GM19468 (cell line): ENCODE measurements around the gene TCF7L1.

Experiments used
- ATAC-seq: cut with Tn5 transposase; IDR thresholded peaks from one replicate; pipeline ENCODE4 v1.9.1; 2021; ENCODE audit warnings: mild to moderate bottlenecking, moderate library complexity, moderate number of reproducible peaks; ENCODE audit not compliant: unreplicated experiment; ENCODE audit errors: extremely low read depth

TCF7L1 gene

GRCh38 chr2:85244828-85245227 lies 111.6 kb downstream of the TCF7L1 start:
- ATAC-seq = no peak

- ATAC-seq = no peak
Observed at GRCh38 chr2:85245891-85246290, 112.7 kb downstream of the TCF7L1 start.

- ATAC-seq = no peak
Observed at GRCh38 chr2:85246348-85246747, 113.2 kb downstream of the TCF7L1 start.

- ATAC-seq = no peak
Observed at GRCh38 chr2:85247610-85248009, 114.4 kb downstream of the TCF7L1 start.

- no peak for ATAC-seq
Observed at GRCh38 chr2:85248773-85249509, 115.7 kb downstream of the TCF7L1 start.

GRCh38 chr2:85250045-85250444 lies 116.9 kb downstream of the TCF7L1 start:
- ATAC-seq = no peak

- no peak for ATAC-seq
Observed at GRCh38 chr2:85251070-85251616, 118.0 kb downstream of the TCF7L1 start.

- no peak for ATAC-seq
Observed at GRCh38 chr2:85253890-85254289, 120.7 kb downstream of the TCF7L1 start.

GRCh38 chr2:85254540-85255300 lies 121.5 kb downstream of the TCF7L1 start:
- no peak for ATAC-seq

DNA sequence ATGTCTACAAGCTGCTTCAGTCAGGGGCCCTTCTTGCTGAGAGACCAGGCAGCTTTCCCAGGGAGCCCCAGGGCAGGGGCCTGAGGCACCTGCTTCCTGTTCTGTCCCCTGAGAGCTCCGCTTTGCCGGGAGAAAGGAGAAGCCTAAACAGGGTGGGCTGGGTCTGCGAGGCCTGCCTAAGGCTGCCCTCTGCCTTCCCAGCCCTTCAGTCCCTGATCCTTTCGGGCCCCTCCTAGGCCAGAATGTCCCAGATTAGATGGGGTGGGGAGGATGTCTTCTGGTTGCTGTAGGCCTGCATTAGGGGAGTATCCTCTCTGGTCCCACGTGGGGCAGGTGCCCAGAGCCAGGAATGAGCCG lies 122.2 kb downstream of the TCF7L1 start:
- ATAC-seq = no peak

DNA sequence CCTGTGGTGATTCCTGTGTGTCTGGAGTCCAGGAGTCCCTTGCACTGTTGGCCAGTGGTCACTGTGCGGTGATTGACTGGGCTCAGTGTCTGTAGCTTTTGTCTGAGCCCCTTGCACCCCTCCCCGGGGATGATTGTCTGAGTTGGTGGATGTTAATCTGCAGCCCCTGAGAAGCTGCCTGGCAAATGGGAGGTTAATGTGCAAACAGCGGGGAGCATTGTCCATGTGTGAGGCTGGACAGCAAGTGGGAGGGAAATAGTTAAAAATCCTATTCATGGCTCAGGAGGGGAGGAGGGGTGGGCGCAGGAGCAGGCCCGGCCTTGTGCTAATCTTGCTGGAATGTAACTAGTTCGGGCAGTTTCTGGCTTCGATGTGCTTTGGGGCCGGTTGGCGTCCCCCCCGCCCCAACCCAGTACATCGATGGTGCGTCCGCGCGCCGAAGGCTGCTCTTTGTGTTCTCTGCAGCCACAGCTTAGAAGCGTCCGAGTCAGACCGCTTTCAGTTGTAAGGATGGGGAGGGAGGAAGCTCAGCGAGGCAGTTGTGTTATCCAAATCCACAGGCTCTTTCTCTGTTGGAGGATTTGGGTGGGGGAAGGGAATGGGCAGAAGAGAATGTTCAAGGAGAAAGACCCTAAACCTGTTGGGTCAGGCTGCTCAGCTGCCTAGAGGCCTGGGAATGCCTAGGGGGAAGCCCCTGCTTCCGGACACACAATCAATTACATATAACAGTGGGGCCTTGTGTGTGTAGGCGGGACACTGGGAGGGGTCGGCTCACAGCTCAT lies 122.8 kb downstream of the TCF7L1 start:
- ATAC-seq = no peak

- ATAC-seq = no peak
Observed at GRCh38 chr2:85257359-85257969, 124.3 kb downstream of the TCF7L1 start.

GRCh38 chr2:85257970-85258605 lies 124.9 kb downstream of the TCF7L1 start:
- no peak for ATAC-seq

DNA sequence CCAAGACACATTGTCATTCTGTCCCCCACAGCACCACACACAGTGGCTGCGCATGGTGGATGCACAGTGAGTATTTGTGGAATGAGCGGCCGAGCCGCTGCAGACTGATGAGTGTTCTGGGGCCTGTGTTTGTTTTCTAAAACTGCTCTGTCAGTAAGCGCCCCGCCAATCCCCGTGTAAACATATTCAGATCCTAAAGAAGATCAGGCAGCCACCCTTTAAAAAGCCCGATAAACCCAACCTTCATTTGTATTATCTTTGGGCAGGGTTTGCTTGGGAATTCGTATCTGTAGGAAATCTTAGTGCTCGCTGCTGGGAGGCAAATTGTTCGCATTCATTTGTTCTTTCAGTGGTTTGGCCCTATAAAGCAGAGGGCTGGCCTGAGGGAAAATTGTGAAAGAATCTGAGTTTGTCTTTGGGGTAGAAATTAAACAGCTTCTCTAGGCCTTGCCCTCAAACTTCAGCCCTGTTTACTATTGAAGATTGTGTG lies 126.0 kb downstream of the TCF7L1 start:
- ATAC-seq = no peak

- no peak for ATAC-seq
Observed at GRCh38 chr2:85259879-85260278, 126.7 kb downstream of the TCF7L1 start.

- ATAC-seq = no peak
Observed at GRCh38 chr2:85263591-85263990, 130.4 kb downstream of the TCF7L1 start.

DNA sequence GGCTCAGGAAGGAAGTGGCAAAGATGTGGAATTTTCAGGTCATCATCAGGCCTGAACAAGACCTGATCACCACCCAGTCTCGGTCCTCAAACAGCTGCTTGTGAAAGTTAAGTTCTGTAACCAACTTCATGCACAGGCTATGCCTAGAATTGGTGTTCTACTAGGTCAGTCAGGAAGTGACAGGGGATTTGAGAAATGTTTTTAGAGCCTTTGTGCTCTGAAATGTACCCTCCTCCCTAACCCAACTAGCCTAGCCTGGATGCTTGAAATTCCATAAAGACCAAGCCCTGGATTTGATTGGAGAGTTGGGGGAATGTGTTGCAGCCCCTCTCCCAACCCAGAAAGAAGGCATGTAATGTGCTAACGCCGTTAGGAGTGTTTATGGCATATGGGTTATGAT lies 131.3 kb downstream of the TCF7L1 start:
- no peak for ATAC-seq

DNA sequence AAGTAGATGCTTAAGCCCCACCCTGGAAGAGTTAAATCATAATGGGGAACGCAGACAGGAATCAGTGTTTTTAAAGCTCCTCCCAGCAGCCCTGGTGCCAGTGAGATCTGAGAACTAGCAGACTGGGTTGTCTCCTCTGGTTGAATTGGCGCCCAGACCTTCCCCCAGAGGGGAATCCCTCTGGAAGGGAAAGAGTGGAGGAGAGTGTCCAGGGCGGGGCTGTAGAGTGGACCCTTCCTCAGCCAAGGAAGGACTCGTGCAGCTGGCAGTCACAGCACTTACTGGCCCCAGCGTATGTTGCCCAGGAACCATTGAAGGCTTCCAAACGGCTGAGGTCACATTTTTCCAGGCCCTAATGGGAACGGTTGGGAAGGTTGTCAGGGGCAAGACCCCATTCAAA lies 132.1 kb downstream of the TCF7L1 start:
- ATAC-seq = no peak

- ATAC-seq = no peak
Observed at GRCh38 chr2:85266146-85267041, 133.2 kb downstream of the TCF7L1 start.
